Measurements from ENCODE around the gene LNPEP. TPM values are rescaled to one million over a fixed set of nuclear protein-coding genes. Genes with fewer than 3 reads are reported as not detected.

LNPEP gene
- total RNA-seq, 1 donor from 2014 or later = 40.8 TPM

- Mint-ChIP-seq H3K27me3 (ENCODE audit: unreplicated experiment) (no peaks in the 10 kb centered on the region), H3K27ac (ENCODE audit: unreplicated experiment) (no peak overlapping the region)
- no peak for DNase-seq (ENCODE audit: extremely low spot score, unreplicated experiment)
These were observed 74.0 kb downstream of the LNPEP start for GRCh38 chr5:97009921-97010320.

GRCh38 chr5:97010606-97011005 lies 74.7 kb downstream of the LNPEP start:
- peaks cover 39% of the 10 kb centered on the region for H3K36me3 Mint-ChIP-seq (ENCODE audit: unreplicated experiment)
- H3K27ac Mint-ChIP-seq (ENCODE audit: unreplicated experiment) = no peak overlapping the region
- TF ChIP-seq CTCF (IDR thresholded peaks at IDR 0.05) = no peak
- H3K4me1 Mint-ChIP-seq (ENCODE audit: unreplicated experiment) = peaks cover 30% of the 10 kb centered on the region
- DNase-seq (ENCODE audit: extremely low spot score, unreplicated experiment) = no peak
- no peaks in the 10 kb centered on the region for H3K9me3 Mint-ChIP-seq (ENCODE audit: unreplicated experiment)
- no peaks in the 10 kb centered on the region for H3K27me3 Mint-ChIP-seq (ENCODE audit: unreplicated experiment)
- H3K4me3 Mint-ChIP-seq (ENCODE audit: unreplicated experiment) = no peak overlapping the region

More at GRCh38 chr5:97009921-97010320, 74.0 kb downstream of the LNPEP start:
- Mint-ChIP-seq H3K4me3 (ENCODE audit: unreplicated experiment) (no peak overlapping the region), H3K4me1 (ENCODE audit: unreplicated experiment) (peaks cover 36% of the 10 kb centered on the region), H3K9me3 (ENCODE audit: unreplicated experiment) (no peaks in the 10 kb centered on the region), H3K36me3 (ENCODE audit: unreplicated experiment) (peaks cover 33% of the 10 kb centered on the region)
- no peak for TF ChIP-seq CTCF (IDR thresholded peaks at IDR 0.05)

- no peak for DNase-seq (ENCODE audit: extremely low spot score, unreplicated experiment)
- H3K36me3 Mint-ChIP-seq (ENCODE audit: unreplicated experiment) = peaks cover 41% of the 10 kb centered on the region
- no peak for TF ChIP-seq CTCF (IDR thresholded peaks at IDR 0.05)
- peaks cover 22% of the 10 kb centered on the region for H3K4me1 Mint-ChIP-seq (ENCODE audit: unreplicated experiment)
- no peak overlapping the region for H3K4me3 Mint-ChIP-seq (ENCODE audit: unreplicated experiment)
- no peaks in the 10 kb centered on the region for H3K9me3 Mint-ChIP-seq (ENCODE audit: unreplicated experiment)
- no peak overlapping the region for H3K27ac Mint-ChIP-seq (ENCODE audit: unreplicated experiment)
- H3K27me3 Mint-ChIP-seq (ENCODE audit: unreplicated experiment) = no peaks in the 10 kb centered on the region
These were observed 75.7 kb downstream of the LNPEP start for GRCh38 chr5:97011567-97011966.

GRCh38 chr5:97019435-97020117 lies 83.7 kb downstream of the LNPEP start:
- Mint-ChIP-seq H3K27me3 (ENCODE audit: unreplicated experiment) (no peaks in the 10 kb centered on the region), H3K9me3 (ENCODE audit: unreplicated experiment) (no peaks in the 10 kb centered on the region), H3K4me3 (ENCODE audit: unreplicated experiment) (no peak overlapping the region), H3K27ac (ENCODE audit: unreplicated experiment) (no peak overlapping the region), H3K4me1 (ENCODE audit: unreplicated experiment) (peaks cover 4% of the 10 kb centered on the region), H3K36me3 (ENCODE audit: unreplicated experiment) (peaks cover 51% of the 10 kb centered on the region)
- no peak for DNase-seq (ENCODE audit: extremely low spot score, unreplicated experiment)
- TF ChIP-seq CTCF (IDR thresholded peaks at IDR 0.05) = no peak

GRCh38 chr5:97021416-97021815 lies 85.5 kb downstream of the LNPEP start:
- Mint-ChIP-seq H3K27ac (ENCODE audit: unreplicated experiment) (no peak overlapping the region), H3K4me3 (ENCODE audit: unreplicated experiment) (no peak overlapping the region), H3K27me3 (ENCODE audit: unreplicated experiment) (no peaks in the 10 kb centered on the region), H3K4me1 (ENCODE audit: unreplicated experiment) (peaks cover 4% of the 10 kb centered on the region), H3K9me3 (ENCODE audit: unreplicated experiment) (no peaks in the 10 kb centered on the region), H3K36me3 (ENCODE audit: unreplicated experiment) (peaks cover 45% of the 10 kb centered on the region)
- no peak for DNase-seq (ENCODE audit: extremely low spot score, unreplicated experiment)
- no peak for TF ChIP-seq CTCF (IDR thresholded peaks at IDR 0.05)

Measured in osteocyte (in vitro differentiated cells).